ENCODE data around the gene KLK12. TPM values are rescaled to one million over a fixed set of nuclear protein-coding genes. Genes with fewer than 3 reads are reported as not detected.

The KLK12 gene
- polyA plus RNA-seq, 1 donor from 2014 or later, result not detected

- H4K20me1 ChIP-seq (ENCODE audit: insufficient read depth), result no peaks in the 10 kb centered on the region
- no peaks in the 10 kb centered on the region for H3K9me2 ChIP-seq (ENCODE audit: insufficient read depth, low read length)
- no peak overlapping the region for H3K4me2 ChIP-seq (ENCODE audit: low read length)
- no peak overlapping the region for H2AFZ ChIP-seq (ENCODE audit: low read depth, low read length)
- no peak overlapping the region for H3K9ac ChIP-seq (ENCODE audit: low read length)
- peaks cover 6% of the 10 kb centered on the region for H3K27me3 ChIP-seq (ENCODE audit: insufficient read depth, low read depth, low read length)
- H3K4me3 ChIP-seq (ENCODE audit: low read length), result no peak overlapping the region
- no peaks in the 10 kb centered on the region for H3K9me3 ChIP-seq (ENCODE audit: low read length)
- H3K36me3 ChIP-seq (ENCODE audit: insufficient read depth, low read length), result no peaks in the 10 kb centered on the region
- no peak overlapping the region for H3K27ac ChIP-seq (ENCODE audit: low read length)
- H3F3A ChIP-seq (ENCODE audit: insufficient read depth, low read length, poor library complexity, severe bottlenecking), result no peaks in the 10 kb centered on the region
- no peaks in the 10 kb centered on the region for H3K79me2 ChIP-seq (replicated peaks; ENCODE audit: insufficient read depth, low read length)
- TF ChIP-seq EZH2 (IDR thresholded peaks at IDR 0.05; ENCODE audit: borderline replicate concordance, insufficient read depth, low read length, poor library complexity, severe bottlenecking) (no peak), TAF1 (IDR thresholded peaks at IDR 0.05; ENCODE audit: low read depth) (no peak), MXI1 (conservative IDR thresholded peaks at IDR 0.05; ENCODE audit: poor library complexity, severe bottlenecking) (no peak), RAD21 (conservative IDR thresholded peaks at IDR 0.05) (no peak), EP300 (conservative IDR thresholded peaks at IDR 0.05; ENCODE audit: poor library complexity, severe bottlenecking) (no peak), SMC3 (conservative IDR thresholded peaks at IDR 0.05; ENCODE audit: poor library complexity) (no peak), POLR2AphosphoS5 (IDR thresholded peaks at IDR 0.05) (no peak), CTCF (IDR thresholded peaks at IDR 0.05; ENCODE audit: poor library complexity, severe bottlenecking) (no peak), REST (IDR thresholded peaks at IDR 0.05; ENCODE audit: borderline replicate concordance) (no peak)
These were observed 9.9 kb downstream of the KLK12 start for GRCh38 chr19:51024924-51025323.

- Histone ChIP-seq H3K9me3 (ENCODE audit: low read length) (no peaks in the 10 kb centered on the region), H3K4me2 (ENCODE audit: low read length) (no peak overlapping the region), H3K36me3 (ENCODE audit: insufficient read depth, low read length) (no peaks in the 10 kb centered on the region), H3K27me3 (ENCODE audit: insufficient read depth, low read depth, low read length) (peaks cover 15% of the 10 kb centered on the region), H3K9ac (ENCODE audit: low read length) (no peak overlapping the region), H3K9me2 (ENCODE audit: insufficient read depth, low read length) (no peaks in the 10 kb centered on the region), H4K20me1 (ENCODE audit: insufficient read depth) (no peaks in the 10 kb centered on the region), H2AFZ (ENCODE audit: low read depth, low read length) (no peak overlapping the region), H3K27ac (ENCODE audit: low read length) (no peak overlapping the region), H3K4me3 (ENCODE audit: low read length) (no peak overlapping the region), H3F3A (ENCODE audit: insufficient read depth, low read length, poor library complexity, severe bottlenecking) (no peaks in the 10 kb centered on the region), H3K79me2 (replicated peaks; ENCODE audit: insufficient read depth, low read length) (no peaks in the 10 kb centered on the region)
- TF ChIP-seq MXI1 (conservative IDR thresholded peaks at IDR 0.05; ENCODE audit: poor library complexity, severe bottlenecking) (no peak), EP300 (conservative IDR thresholded peaks at IDR 0.05; ENCODE audit: poor library complexity, severe bottlenecking) (no peak), TAF1 (IDR thresholded peaks at IDR 0.05; ENCODE audit: low read depth) (no peak), POLR2AphosphoS5 (IDR thresholded peaks at IDR 0.05) (no peak), REST (IDR thresholded peaks at IDR 0.05; ENCODE audit: borderline replicate concordance) (no peak), SMC3 (conservative IDR thresholded peaks at IDR 0.05; ENCODE audit: poor library complexity) (no peak)
These were observed 10.9 kb downstream of the KLK12 start for GRCh38 chr19:51023946-51024345.

Measured in neural cell (in vitro differentiated cells).